VCaP (cell line): ENCODE measurements around the gene TWIST2.

ENCODE experiments used
- H3K27ac ChIP-seq: fragments of 450-650 bp; 2 replicates; pipeline ENCODE4 v1.5.1; 2017
- CTCF ChIP-seq: fragments of 450-650 bp; conservative IDR thresholded peaks from 2 replicates; pipeline ENCODE4 v1.5.1; 2017; ENCODE audit warnings: mild to moderate bottlenecking, moderate library complexity

Gene TWIST2

GRCh38 chr2:238847419-238847801 is 475 bp upstream of the TWIST2 start:
- TF ChIP-seq CTCF, result no peak
- no peak overlapping the region for H3K27ac ChIP-seq

GRCh38 chr2:238848691-238848975 is 748 bp downstream of the TWIST2 start:
- no peak overlapping the region for H3K27ac ChIP-seq
- no peak for TF ChIP-seq CTCF

- no peak overlapping the region for H3K27ac ChIP-seq
- TF ChIP-seq CTCF, result no peak
Observed at GRCh38 chr2:238848976-238849853, 1.3 kb downstream of the TWIST2 start.

- no peak for TF ChIP-seq CTCF
Observed at GRCh38 chr2:238850091-238850490, 2.2 kb downstream of the TWIST2 start.

GRCh38 chr2:238851026-238851425 is 3.1 kb downstream of the TWIST2 start:
- no peak overlapping the region for H3K27ac ChIP-seq
- TF ChIP-seq CTCF, result no peak

More at GRCh38 chr2:238850091-238850490, 2.2 kb downstream of the TWIST2 start:
- H3K27ac ChIP-seq, result no peak overlapping the region

GRCh38 chr2:238851761-238852160 is 3.9 kb downstream of the TWIST2 start:
- no peak overlapping the region for H3K27ac ChIP-seq
- TF ChIP-seq CTCF, result no peak

- no peak for TF ChIP-seq CTCF
Observed at GRCh38 chr2:238852206-238852869, 4.5 kb downstream of the TWIST2 start.

More at GRCh38 chr2:238852206-238852869, 4.5 kb downstream of the TWIST2 start:
- no peak overlapping the region for H3K27ac ChIP-seq
